RWPE1 (cell line): Measurements from ENCODE around the gene DNAJC13.

Source experiments
- CTCF ChIA-PET: fragments of 350-600 bp; sonication (Branson Sonifier 250); formaldehyde crosslinking; extraction: SDS; loops from one replicate; lab custom pipeline; 2021; lab: Yijun Ruan, JAX
- POLR2A ChIA-PET: fragments of 400-600 bp; formaldehyde crosslinking; extraction: SDS; loops from one replicate; lab custom pipeline; 2020; ENCODE audit warnings: antibody characterized with exemption; ENCODE audit not compliant: low non-redundant PET; lab: Yijun Ruan, JAX
- DNase-seq: peaks from one replicate; pipeline ENCODE4 v3.0.0; 2012; ENCODE audit warnings: low spot score
- H3K27ac ChIP-seq: fragments of 450-650 bp; 2 replicates; pipeline ENCODE4 v1.5.1; 2017
- TF ChIP-seq, protein P1 (sequence below): fragments of 450-650 bp; conservative IDR thresholded peaks from 2 replicates; pipeline ENCODE4 v1.5.1; 2017; ENCODE audit warnings: low read depth, mild to moderate bottlenecking

The DNAJC13 gene

DNA sequence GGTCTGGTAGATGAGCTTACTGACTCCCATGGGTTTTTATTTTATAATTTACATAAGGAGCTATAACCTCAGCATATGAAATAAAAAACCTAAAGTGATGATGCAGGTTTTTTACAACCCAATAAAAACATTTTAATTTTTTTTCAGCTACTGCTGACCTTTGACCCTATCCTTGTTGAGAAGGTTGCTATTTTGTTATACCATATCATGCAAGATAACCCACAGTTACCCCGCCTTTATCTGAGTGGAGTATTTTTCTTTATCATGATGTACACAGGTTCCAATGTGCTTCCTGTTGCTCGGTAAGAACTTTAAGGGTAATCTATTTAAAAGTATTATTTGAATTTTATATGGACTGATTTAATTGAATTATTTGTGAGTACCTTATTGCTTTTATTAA, 70.8 kb downstream of the DNAJC13 start:
- POLR2A ChIA-PET: no interaction called here
- CTCF ChIA-PET: no interaction called here
- TF ChIP-seq, protein P1, sequence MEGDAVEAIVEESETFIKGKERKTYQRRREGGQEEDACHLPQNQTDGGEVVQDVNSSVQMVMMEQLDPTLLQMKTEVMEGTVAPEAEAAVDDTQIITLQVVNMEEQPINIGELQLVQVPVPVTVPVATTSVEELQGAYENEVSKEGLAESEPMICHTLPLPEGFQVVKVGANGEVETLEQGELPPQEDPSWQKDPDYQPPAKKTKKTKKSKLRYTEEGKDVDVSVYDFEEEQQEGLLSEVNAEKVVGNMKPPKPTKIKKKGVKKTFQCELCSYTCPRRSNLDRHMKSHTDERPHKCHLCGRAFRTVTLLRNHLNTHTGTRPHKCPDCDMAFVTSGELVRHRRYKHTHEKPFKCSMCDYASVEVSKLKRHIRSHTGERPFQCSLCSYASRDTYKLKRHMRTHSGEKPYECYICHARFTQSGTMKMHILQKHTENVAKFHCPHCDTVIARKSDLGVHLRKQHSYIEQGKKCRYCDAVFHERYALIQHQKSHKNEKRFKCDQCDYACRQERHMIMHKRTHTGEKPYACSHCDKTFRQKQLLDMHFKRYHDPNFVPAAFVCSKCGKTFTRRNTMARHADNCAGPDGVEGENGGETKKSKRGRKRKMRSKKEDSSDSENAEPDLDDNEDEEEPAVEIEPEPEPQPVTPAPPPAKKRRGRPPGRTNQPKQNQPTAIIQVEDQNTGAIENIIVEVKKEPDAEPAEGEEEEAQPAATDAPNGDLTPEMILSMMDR: no peak
- H3K27ac ChIP-seq: no peak overlapping the region
- DNase-seq: no peak

DNA sequence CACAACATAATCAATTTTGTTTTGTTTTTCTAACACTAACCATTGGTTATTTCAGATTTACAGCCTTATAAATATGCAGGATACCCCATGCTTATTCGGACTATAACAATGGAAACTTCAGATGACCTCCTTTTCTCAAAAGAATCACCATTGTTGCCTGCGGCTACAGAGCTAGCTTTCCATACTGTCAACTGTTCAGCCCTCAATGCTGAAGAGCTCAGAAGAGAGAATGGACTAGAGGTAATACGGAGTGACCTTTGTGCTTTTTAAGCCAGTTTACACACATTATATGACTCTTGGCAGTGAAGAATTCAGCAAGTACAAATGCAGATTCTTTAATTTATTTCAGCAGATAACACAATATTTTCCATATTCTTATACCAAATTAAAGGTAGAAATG, 81.8 kb downstream of the DNAJC13 start:
- DNase-seq: no peak

DNA sequence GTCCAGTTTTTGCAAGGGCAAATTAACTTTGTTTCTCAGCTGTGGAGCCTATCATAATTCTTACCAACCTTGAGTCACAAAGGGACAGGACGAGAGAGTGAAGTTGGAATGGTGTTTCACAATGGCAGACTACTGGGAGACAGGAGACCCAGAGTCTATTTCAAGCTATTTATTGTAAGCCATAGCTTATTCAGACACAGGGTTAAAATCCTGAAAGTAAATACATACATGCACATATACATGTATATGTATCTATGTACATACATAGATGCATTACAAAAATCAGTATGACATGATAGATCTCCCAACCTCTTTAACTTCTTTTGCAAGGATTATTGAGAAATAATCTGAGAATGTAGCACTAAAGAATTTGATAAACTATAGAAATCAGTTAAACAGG, 86.3 kb downstream of the DNAJC13 start:
- TF ChIP-seq, protein P1: no peak
- POLR2A ChIA-PET: no interaction called here
- H3K27ac ChIP-seq: no peak overlapping the region
- CTCF ChIA-PET: no interaction called here
- no peak for DNase-seq

More for the DNA sequence above, 81.8 kb downstream of the DNAJC13 start:
- POLR2A ChIA-PET: interaction anchor here (0.7 kb wide), 1 partner anchor 39 kb away, joined by 4 read pairs; no protein-coding TSS in a partner anchor
- CTCF ChIA-PET: no interaction called here
- TF ChIP-seq, protein P1: no peak
- H3K27ac ChIP-seq: no peak overlapping the region

- no peak for DNase-seq
- ChIA-PET POLR2A (no interaction called here), CTCF (interaction anchor here (0.7 kb wide), 1 partner anchor 19 kb away, joined by 4 read pairs; no protein-coding TSS in a partner anchor)
- no peak overlapping the region for H3K27ac ChIP-seq
- TF ChIP-seq, protein P1: no peak
Measured at GRCh38 chr3:132504375-132504933, 87.2 kb downstream of the DNAJC13 start.

DNA sequence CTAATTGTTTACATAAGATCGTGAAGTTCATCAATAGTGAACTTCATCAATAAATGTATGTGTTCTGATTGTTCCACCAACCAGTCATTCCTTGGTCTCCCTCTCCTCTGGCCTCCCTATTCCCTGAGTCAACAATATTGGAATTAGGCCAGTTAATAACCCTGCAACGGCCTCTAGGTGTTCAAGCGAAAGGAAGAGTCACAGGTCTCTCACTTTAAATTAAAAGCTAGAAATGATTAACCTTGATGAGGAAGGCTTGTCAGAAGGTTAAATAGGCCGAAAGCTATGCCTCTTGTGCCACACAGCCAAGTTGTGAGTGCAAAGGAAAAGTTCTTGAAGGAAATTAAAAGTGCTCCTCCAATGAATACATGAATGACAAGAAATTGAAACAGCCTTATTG, 90.4 kb downstream of the DNAJC13 start:
- ChIA-PET POLR2A (no interaction called here), CTCF (no interaction called here)
- TF ChIP-seq, protein P1: no peak
- no peak overlapping the region for H3K27ac ChIP-seq
- DNase-seq: no peak

- CTCF ChIA-PET: interaction anchor here (0.7 to 1.3 kb wide), 2 partner anchors 16 to 134 kb away, joined by 3 read pairs; no protein-coding TSS in a partner anchor
- H3K27ac ChIP-seq: no peak overlapping the region
- TF ChIP-seq, protein P1: no peak
- POLR2A ChIA-PET: no interaction called here
- no peak for DNase-seq
Measured at GRCh38 chr3:132509096-132509495, 91.8 kb downstream of the DNAJC13 start.
